PFSK-1 (cell line): ENCODE measurements around the gene CDCA8.

Experiments used
- FOXP2 ChIP-seq: optimal IDR thresholded peaks from 2 replicates; pipeline ENCODE3; 2011; ENCODE audit warnings: borderline replicate concordance, control low read depth, inconsistent platforms; ENCODE audit not compliant: insufficient read depth; ENCODE audit errors: extremely low read length, extremely low read depth
- POLR2AphosphoS5 ChIP-seq: IDR thresholded peaks from 2 replicates; pipeline ENCODE4 v1.6.1; 2012; ENCODE audit warnings: low read depth, mild to moderate bottlenecking, control low read depth, low read length, moderate library complexity
- REST ChIP-seq, 2 experiments: IDR thresholded peaks; 2 replicates each; pipeline versions ENCODE4 v1.6.1 to v1.8.0; 2011 to 2012; ENCODE audit warnings: low read depth in 2 of 2, low read length in 2 of 2, control low read depth in 1 of 2, inconsistent platforms in 1 of 2, mild to moderate bottlenecking in 1 of 2, moderate library complexity in 1 of 2; ENCODE audit not compliant: insufficient read depth in 1 of 2
- SIN3A ChIP-seq: IDR thresholded peaks from 2 replicates; pipeline ENCODE4 v1.6.1; 2012; ENCODE audit warnings: mild to moderate bottlenecking, low read length, moderate library complexity, borderline replicate concordance; ENCODE audit not compliant: insufficient read depth
- TAF1 ChIP-seq: IDR thresholded peaks from 2 replicates; pipeline ENCODE4 v1.6.1; 2012; ENCODE audit warnings: low read length, control low read depth, borderline replicate concordance; ENCODE audit not compliant: insufficient read depth

The CDCA8 gene

GRCh38 chr1:37660664-37661063 is 31.7 kb upstream of the CDCA8 start:
- TF ChIP-seq FOXP2 (no peak), TAF1 (no peak), POLR2AphosphoS5 (no peak), REST (IDR thresholded peaks at IDR 0.05; ENCODE audit: insufficient read depth in 1 of 2, low read depth in 2 of 2, low read length in 2 of 2) (no peak), SIN3A (no peak)

GRCh38 chr1:37661401-37661800 is 30.9 kb upstream of the CDCA8 start:
- TF ChIP-seq TAF1 (no peak), REST (IDR thresholded peaks at IDR 0.05; ENCODE audit: insufficient read depth in 1 of 2, low read depth in 2 of 2, low read length in 2 of 2) (no peak), FOXP2 (no peak), SIN3A (no peak), POLR2AphosphoS5 (no peak)

- no peak for TF ChIP-seq POLR2AphosphoS5
- TF ChIP-seq REST (IDR thresholded peaks at IDR 0.05; ENCODE audit: insufficient read depth in 1 of 2, low read depth in 2 of 2, low read length in 2 of 2): no peak
- TF ChIP-seq FOXP2: no peak
- no peak for TF ChIP-seq TAF1
- TF ChIP-seq SIN3A: no peak
These were observed 30.1 kb upstream of the CDCA8 start for GRCh38 chr1:37662031-37662755.

GRCh38 chr1:37663426-37664000 is 28.8 kb upstream of the CDCA8 start:
- TF ChIP-seq SIN3A (no peak), TAF1 (no peak), POLR2AphosphoS5 (no peak), REST (IDR thresholded peaks at IDR 0.05; ENCODE audit: insufficient read depth in 1 of 2, low read depth in 2 of 2, low read length in 2 of 2) (no peak), FOXP2 (no peak)
